Panc1 (cell line): ENCODE measurements around the gene SIRPA.

Experiments used
- POLR2AphosphoS5 ChIP-seq: IDR thresholded peaks from 2 replicates; pipeline ENCODE4 v1.6.1; 2012; ENCODE audit warnings: mild to moderate bottlenecking, low read depth, low read length, moderate library complexity
- TF ChIP-seq, protein P1 (sequence below): fragments of 450-650 bp; IDR thresholded peaks from 2 replicates; pipeline ENCODE4 v1.5.1; 2017; ENCODE audit warnings: mild to moderate bottlenecking
- TF ChIP-seq, protein P2 (sequence below), 2 experiments: IDR thresholded peaks; 2 replicates each; pipeline ENCODE4 v1.6.1; 2011 to 2012; ENCODE audit warnings: low read depth in 2 of 2, control low read depth in 1 of 2, low read length in 1 of 2, mild to moderate bottlenecking in 1 of 2, moderate library complexity in 1 of 2; ENCODE audit not compliant: insufficient read depth in 1 of 2

DNA sequence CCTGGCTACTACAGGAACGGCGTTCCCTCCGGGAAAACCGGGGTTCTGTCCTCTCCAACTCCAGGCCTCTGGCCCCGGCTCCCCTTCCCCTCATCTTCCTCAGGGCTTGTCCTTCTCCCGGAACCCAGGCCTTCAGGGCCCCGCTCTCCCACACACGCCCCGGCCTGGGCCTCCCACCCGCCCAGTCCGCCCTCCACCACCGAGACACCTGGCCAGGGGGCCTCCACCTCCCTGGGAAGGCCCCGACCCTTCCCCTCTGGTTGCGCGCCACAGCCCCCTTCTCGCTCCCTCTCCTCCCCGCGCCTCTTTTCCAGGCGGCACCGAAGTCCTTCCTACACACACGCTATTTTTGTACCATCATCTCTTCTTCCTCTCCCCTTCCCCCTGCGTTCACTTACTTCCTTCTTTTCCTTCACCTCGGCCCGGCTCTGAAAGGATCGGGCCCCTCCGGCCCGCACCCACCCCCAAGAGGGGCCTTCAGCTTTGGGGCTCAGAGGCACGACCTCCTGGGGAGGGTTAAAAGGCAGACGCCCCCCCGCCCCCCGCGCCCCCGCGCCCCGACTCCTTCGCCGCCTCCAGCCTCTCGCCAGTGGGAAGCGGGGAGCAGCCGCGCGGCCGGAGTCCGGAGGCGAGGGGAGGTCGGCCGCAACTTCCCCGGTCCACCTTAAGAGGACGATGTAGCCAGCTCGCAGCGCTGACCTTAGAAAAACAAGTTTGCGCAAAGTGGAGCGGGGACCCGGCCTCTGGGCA is 1.3 kb upstream of the SIRPA start:
- TF ChIP-seq, protein P1, sequence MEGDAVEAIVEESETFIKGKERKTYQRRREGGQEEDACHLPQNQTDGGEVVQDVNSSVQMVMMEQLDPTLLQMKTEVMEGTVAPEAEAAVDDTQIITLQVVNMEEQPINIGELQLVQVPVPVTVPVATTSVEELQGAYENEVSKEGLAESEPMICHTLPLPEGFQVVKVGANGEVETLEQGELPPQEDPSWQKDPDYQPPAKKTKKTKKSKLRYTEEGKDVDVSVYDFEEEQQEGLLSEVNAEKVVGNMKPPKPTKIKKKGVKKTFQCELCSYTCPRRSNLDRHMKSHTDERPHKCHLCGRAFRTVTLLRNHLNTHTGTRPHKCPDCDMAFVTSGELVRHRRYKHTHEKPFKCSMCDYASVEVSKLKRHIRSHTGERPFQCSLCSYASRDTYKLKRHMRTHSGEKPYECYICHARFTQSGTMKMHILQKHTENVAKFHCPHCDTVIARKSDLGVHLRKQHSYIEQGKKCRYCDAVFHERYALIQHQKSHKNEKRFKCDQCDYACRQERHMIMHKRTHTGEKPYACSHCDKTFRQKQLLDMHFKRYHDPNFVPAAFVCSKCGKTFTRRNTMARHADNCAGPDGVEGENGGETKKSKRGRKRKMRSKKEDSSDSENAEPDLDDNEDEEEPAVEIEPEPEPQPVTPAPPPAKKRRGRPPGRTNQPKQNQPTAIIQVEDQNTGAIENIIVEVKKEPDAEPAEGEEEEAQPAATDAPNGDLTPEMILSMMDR: no peak
- TF ChIP-seq POLR2AphosphoS5: no peak
- TF ChIP-seq, protein P2, sequence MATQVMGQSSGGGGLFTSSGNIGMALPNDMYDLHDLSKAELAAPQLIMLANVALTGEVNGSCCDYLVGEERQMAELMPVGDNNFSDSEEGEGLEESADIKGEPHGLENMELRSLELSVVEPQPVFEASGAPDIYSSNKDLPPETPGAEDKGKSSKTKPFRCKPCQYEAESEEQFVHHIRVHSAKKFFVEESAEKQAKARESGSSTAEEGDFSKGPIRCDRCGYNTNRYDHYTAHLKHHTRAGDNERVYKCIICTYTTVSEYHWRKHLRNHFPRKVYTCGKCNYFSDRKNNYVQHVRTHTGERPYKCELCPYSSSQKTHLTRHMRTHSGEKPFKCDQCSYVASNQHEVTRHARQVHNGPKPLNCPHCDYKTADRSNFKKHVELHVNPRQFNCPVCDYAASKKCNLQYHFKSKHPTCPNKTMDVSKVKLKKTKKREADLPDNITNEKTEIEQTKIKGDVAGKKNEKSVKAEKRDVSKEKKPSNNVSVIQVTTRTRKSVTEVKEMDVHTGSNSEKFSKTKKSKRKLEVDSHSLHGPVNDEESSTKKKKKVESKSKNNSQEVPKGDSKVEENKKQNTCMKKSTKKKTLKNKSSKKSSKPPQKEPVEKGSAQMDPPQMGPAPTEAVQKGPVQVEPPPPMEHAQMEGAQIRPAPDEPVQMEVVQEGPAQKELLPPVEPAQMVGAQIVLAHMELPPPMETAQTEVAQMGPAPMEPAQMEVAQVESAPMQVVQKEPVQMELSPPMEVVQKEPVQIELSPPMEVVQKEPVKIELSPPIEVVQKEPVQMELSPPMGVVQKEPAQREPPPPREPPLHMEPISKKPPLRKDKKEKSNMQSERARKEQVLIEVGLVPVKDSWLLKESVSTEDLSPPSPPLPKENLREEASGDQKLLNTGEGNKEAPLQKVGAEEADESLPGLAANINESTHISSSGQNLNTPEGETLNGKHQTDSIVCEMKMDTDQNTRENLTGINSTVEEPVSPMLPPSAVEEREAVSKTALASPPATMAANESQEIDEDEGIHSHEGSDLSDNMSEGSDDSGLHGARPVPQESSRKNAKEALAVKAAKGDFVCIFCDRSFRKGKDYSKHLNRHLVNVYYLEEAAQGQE (IDR thresholded peaks at IDR 0.05; ENCODE audit: insufficient read depth in 1 of 2, low read depth in 2 of 2, low read length in 1 of 2): no peak
